Esophagus muscularis mucosa (tissue), 3 donors: ENCODE data around the gene CCDC24.

Experiments
- POLR2AphosphoS5 ChIP-seq, 2 donors: sonication (generic); formaldehyde crosslinking; IDR thresholded peaks; one replicate each; pipeline ENCODE4 v1.6.1; 2017; ENCODE audit warnings: antibody characterized with exemption in 2 of 2
- TF ChIP-seq, protein P1 (sequence below), 3 experiments: fragments of 200-600 bp in 2 of 3; fragments of 450-650 bp in 1 of 3; sonication (generic) in 2 of 3; IDR thresholded peaks; one replicate each; pipeline ENCODE4 v1.5.1; 2017 to 2019; ENCODE audit warnings: antibody characterized with exemption in 3 of 3, mild to moderate bottlenecking in 2 of 3, moderate library complexity in 1 of 3

DNA sequence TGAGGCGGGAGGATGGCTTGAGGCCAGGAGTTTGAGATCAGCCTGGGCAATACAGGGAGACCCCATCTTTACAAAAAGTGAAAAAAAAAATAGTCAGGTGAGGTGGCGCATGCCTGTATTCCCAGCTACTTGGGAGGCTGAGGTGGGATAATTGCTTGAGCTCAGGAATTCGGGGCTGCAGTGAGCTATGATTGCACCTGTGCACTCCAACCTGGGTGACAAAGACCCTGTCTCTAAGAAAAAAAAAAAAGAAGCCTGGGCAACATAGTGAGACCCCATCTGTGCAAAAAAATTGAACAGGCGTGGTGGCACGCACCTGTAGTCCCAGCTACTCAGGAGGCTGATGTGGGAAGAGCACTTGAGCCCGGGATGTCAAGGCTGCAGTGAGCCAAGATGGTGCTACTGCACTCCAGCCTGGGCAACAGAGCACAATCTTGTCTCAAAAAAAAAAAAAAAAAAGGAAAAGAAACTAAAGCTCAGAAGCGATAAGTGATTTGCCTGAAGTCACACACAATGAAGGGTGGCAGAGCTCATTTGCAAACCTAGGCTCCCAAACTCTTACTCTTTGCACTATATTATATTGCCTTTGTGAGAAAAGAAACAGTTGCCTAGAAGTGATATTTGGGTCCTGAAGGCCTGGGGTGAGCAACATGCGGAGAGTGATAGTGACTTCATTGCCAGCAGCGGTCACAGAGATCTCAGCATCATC lies 2.0 kb downstream of the CCDC24 start:
- no peak for TF ChIP-seq POLR2AphosphoS5 (IDR thresholded peaks at IDR 0.05)
- TF ChIP-seq, protein P1, sequence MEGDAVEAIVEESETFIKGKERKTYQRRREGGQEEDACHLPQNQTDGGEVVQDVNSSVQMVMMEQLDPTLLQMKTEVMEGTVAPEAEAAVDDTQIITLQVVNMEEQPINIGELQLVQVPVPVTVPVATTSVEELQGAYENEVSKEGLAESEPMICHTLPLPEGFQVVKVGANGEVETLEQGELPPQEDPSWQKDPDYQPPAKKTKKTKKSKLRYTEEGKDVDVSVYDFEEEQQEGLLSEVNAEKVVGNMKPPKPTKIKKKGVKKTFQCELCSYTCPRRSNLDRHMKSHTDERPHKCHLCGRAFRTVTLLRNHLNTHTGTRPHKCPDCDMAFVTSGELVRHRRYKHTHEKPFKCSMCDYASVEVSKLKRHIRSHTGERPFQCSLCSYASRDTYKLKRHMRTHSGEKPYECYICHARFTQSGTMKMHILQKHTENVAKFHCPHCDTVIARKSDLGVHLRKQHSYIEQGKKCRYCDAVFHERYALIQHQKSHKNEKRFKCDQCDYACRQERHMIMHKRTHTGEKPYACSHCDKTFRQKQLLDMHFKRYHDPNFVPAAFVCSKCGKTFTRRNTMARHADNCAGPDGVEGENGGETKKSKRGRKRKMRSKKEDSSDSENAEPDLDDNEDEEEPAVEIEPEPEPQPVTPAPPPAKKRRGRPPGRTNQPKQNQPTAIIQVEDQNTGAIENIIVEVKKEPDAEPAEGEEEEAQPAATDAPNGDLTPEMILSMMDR (IDR thresholded peaks at IDR 0.05): no peak
